GM21360 (cell line): ENCODE measurements around the gene GGACT.
A peak's percentile ranks its signal among the peaks of the same experiment; 100 is the strongest.
"Not testable (repeated sequence)": the region's sequence is repeated elsewhere in the genome, so short reads cannot be mapped to it uniquely, and the experiment has no call there.

Experiments
- ATAC-seq: cut with Tn5 transposase; IDR thresholded peaks from one replicate; pipeline ENCODE4 v1.9.1; 2021; ENCODE audit warnings: mild to moderate bottlenecking, moderate library complexity; ENCODE audit not compliant: unreplicated experiment

Gene GGACT

DNA sequence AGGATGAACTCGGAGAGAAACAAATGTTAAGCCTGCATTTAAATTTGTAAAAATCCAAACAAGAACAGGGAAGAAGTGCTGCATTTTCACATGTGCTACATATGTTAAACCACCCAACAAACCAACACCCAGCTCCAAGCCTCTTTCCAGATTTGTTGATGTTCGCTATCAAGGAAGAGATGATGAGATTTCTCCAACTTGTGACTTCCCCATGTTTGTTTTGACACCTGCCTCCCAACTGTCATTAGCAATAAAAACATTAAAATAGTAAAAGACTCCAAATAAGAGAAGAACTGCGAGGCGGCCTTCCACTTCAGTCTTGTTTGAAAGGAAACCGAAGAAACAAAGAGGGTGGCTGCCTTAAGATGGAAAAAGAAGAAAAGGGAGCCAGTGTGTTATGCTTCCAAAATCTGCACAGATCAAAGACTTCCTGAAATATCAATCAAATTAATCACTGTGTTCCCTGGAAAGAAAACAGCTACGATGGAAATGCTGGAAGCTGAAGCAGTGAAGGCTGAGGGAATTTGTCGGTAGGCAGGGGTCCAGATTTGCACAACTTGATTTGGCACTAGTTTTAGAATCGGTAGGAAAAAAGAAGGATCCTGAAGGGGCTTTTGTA, 14.0 kb upstream of the GGACT start:
- ATAC-seq: no peak

- ATAC-seq: no peak
These were observed 13.1 kb upstream of the GGACT start for GRCh38 chr13:100601716-100602115.

DNA sequence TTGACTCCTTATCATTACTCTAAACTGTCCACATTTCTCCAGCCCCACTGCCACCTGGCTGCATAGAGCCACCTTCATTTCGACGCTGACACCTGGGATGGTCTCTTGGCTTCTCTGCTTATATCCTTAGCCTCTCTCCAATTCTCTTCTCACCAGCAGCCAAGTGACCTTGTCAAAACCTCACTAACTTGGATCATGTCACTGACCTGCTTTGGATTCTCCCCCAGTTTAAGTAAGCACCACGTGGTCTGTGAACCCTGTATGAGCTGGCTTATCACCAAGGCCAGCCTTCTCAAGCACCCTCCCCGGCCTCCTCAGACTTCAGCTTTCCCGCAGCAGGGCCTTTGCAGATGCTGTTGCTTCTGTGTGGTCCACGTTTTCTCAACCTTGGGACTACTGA, 12.3 kb upstream of the GGACT start:
- ATAC-seq: no peak

GRCh38 chr13:100600461-100600860, 11.9 kb upstream of the GGACT start:
- ATAC-seq: no peak

GRCh38 chr13:100597253-100597652, 8.7 kb upstream of the GGACT start:
- no peak for ATAC-seq

DNA sequence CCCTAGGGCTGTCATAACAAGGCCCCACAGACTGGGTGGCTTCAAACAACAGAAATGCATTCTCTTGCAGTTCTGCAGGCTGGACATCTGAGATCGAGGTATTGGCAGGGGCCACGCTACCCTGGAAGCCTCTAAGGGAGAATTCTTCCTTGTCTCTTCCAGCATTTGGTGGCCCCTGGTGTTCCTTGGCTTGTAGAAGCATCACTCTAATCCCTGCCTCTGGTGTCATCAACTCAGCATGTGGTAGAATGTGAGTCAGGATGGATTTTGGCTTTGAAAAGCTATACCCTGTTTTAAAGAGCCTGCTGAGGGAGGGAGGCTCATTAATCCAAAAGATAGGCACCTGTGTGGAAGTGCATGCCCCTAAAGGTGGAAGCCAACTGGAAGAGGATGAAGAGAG, 7.9 kb upstream of the GGACT start:
- ATAC-seq: no peak

DNA sequence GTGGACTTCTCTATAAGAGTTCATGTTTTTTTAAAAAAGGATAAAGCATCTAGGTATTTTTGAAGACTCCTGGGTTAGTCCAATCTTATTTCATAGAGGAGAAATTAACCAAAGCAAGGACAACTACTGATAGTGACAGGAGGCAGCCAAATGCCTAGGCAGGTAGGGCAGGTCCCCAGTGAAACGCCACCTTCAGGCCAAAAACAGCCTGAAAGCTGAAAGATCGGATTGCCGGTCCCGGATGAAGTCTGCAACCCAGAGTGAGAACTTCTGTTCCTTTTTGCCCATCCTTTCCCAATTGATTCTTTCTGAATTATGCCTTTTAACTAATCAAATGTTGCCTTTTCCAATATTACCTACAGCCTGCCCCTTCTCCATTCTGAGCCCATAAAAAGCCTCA, 6.1 kb upstream of the GGACT start:
- no peak for ATAC-seq

DNA sequence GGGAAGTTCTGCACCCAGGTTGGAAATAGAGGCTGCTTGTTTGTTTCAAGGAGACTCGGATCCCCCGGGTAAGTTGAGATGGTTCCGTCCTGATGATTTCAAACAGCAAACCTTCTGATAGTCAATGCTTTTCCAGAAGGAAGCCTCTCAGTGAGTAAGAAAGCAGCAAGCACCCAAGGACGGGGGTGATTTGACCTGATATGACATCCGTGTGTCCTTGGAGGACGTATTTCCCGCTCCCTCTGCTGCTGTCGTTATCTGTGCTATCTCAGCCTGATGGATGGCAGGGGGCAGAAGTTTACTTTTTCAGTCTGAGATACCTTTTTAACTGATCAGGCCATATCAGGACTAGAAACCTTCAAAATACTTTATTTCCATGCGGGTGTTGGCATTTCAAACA, 5.7 kb upstream of the GGACT start:
- no peak for ATAC-seq

DNA sequence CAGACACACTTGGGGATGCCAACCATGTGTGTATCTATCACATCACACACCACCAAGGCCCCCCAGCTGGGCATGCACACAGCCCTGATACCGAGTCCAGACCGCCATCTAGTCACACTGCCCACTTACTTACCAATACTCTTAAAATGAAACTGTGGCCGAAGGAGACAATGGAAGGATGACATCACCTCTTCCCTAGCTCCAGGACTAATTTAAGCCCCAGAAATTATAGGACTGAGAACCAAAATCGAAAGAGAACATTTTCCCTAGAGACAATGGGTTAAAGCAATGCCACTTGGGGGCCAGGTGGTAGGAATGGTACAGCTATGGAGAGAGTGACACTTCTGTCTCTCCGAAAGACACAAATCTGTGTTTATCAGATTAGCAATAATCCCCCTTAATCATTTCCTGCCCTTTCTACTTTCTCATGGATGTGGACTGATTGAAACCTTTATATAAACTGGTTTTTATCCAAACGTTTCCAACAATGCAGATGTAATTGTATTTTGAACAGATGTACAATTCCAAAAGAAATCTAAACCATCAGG, 663 bp upstream of the GGACT start:
- ATAC-seq: no peak

- ATAC-seq: no peak
These were observed 3.7 kb downstream of the GGACT start for GRCh38 chr13:100584896-100585295.

DNA sequence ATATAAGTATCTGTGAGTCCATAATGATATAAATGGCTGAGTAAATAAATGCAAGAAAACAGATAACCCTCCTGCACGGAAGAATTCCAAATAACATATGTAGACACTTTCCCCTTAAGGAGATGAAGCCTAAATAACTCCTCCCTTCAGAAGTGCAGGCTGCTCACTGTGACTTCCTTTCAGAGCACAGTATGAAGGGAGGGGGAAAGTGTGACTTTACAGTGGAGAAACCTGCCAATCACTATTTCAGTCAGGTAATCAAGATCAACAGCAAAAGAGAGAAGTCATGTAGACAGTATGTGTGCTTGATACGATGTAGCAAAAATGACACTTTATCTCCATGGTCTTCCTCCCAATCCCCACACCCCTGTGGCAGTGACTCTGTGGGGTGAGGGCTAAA, 7.1 kb downstream of the GGACT start:
- ATAC-seq: no peak

- ATAC-seq: no peak
These were observed 7.6 kb downstream of the GGACT start for GRCh38 chr13:100581030-100581429.

GRCh38 chr13:100580045-100580444, 8.5 kb downstream of the GGACT start:
- ATAC-seq: no peak

GRCh38 chr13:100577239-100577638, 11.3 kb downstream of the GGACT start:
- ATAC-seq: not testable (repeated sequence)

GRCh38 chr13:100573121-100573520, 15.5 kb downstream of the GGACT start:
- ATAC-seq: peak; percentile 93

GRCh38 chr13:100566543-100566942, 22.0 kb downstream of the GGACT start:
- ATAC-seq: no peak

DNA sequence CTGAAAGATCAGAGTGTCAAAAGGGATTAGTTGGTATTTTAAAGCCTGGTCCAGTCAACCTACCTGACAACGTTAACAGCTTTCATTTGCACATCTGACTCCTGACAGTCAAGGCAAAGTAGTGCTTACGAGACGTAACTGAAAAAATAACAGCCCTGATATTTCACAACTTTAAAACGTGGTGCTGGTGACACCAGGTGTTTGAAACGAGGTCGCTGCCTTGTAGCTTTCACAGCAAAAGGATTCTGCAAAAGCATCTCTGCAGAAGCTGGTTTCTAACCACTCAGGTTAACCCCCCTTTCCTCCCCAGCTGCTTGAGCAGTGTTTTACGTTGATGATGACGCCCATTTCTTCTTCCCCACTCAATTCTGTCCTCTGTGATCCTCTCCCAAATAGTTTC, 23.3 kb downstream of the GGACT start:
- ATAC-seq: no peak

- ATAC-seq: no peak
These were observed 24.0 kb downstream of the GGACT start for GRCh38 chr13:100564444-100565223.

GRCh38 chr13:100563779-100564178, 24.8 kb downstream of the GGACT start:
- ATAC-seq: no peak

- no peak for ATAC-seq
These were observed 26.9 kb downstream of the GGACT start for GRCh38 chr13:100561599-100562204.

GRCh38 chr13:100561158-100561499, 27.5 kb downstream of the GGACT start:
- ATAC-seq: no peak

- ATAC-seq: no peak
These were observed 28.0 kb downstream of the GGACT start for GRCh38 chr13:100560498-100561157.
